ENCODE results near the gene IFIT2.
"Not testable (repeated sequence)": the region's sequence is repeated elsewhere in the genome, so short reads cannot be mapped to it uniquely, and the experiment has no call there.

DNA sequence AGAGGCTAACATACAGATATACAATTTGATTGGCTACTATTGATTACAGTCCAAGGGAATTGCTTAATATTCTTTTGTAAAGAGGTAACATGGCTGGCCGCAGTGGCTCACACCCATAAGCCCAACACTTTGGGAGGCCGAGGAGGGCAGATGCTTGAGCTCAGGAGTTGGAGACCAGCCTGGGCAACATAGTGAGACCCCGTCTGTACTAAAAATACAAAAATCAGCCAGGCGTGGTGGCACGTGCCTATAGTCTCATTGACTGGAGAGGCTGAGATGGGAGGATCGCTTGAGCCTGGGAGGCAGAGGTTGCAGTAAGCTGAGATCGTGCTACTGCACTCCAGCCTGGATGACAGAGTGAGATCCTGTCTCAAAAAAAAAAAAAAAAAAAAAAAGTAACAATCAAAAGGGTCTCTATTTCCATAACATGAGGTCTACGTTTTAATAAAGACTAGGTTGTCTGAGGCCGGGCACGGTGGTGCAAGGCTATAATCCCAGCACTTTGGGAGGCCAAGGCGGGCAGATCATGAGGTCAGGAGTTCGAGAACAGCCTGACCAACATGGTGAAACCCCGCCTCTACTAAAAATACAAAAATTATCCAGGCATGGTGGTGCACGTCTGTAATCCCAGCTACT is 29.8 kb downstream of the IFIT2 start:
- TF ChIP-seq YY1 (IDR thresholded peaks at IDR 0.05); RAD21 (IDR thresholded peaks at IDR 0.05); CTCF (IDR thresholded peaks at IDR 0.05; ENCODE audit: low read depth, low read length, missing input control); ATF3 (IDR thresholded peaks at IDR 0.05); JUND (IDR thresholded peaks at IDR 0.05); MAX (IDR thresholded peaks at IDR 0.05); SP1 (IDR thresholded peaks at IDR 0.05); TAF1 (conservative IDR thresholded peaks at IDR 0.05); RXRA (IDR thresholded peaks at IDR 0.05); HNF4G (IDR thresholded peaks at IDR 0.05); EGR1 (IDR thresholded peaks at IDR 0.05; ENCODE audit: low read depth in 2 of 2); GABPA (IDR thresholded peaks at IDR 0.05 in 1 of 2, conservative IDR thresholded peaks at IDR 0.05 in 1 of 2): not testable (repeated sequence)
- TF ChIP-seq, protein P1, sequence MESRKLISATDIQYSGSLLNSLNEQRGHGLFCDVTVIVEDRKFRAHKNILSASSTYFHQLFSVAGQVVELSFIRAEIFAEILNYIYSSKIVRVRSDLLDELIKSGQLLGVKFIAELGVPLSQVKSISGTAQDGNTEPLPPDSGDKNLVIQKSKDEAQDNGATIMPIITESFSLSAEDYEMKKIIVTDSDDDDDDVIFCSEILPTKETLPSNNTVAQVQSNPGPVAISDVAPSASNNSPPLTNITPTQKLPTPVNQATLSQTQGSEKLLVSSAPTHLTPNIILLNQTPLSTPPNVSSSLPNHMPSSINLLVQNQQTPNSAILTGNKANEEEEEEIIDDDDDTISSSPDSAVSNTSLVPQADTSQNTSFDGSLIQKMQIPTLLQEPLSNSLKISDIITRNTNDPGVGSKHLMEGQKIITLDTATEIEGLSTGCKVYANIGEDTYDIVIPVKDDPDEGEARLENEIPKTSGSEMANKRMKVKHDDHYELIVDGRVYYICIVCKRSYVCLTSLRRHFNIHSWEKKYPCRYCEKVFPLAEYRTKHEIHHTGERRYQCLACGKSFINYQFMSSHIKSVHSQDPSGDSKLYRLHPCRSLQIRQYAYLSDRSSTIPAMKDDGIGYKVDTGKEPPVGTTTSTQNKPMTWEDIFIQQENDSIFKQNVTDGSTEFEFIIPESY (IDR thresholded peaks at IDR 0.05) = not testable (repeated sequence)

All from liver (tissue), 3 donors.